HG02798 (cell line): ENCODE measurements around the gene MORN1.
A peak's percentile ranks its signal among the peaks of the same experiment; 100 is the strongest.

Experiments
- ATAC-seq: cut with Tn5 transposase; IDR thresholded peaks from one replicate; pipeline ENCODE4 v1.9.1; 2021; ENCODE audit warnings: mild to moderate bottlenecking; ENCODE audit not compliant: unreplicated experiment, poor library complexity

The MORN1 gene

DNA sequence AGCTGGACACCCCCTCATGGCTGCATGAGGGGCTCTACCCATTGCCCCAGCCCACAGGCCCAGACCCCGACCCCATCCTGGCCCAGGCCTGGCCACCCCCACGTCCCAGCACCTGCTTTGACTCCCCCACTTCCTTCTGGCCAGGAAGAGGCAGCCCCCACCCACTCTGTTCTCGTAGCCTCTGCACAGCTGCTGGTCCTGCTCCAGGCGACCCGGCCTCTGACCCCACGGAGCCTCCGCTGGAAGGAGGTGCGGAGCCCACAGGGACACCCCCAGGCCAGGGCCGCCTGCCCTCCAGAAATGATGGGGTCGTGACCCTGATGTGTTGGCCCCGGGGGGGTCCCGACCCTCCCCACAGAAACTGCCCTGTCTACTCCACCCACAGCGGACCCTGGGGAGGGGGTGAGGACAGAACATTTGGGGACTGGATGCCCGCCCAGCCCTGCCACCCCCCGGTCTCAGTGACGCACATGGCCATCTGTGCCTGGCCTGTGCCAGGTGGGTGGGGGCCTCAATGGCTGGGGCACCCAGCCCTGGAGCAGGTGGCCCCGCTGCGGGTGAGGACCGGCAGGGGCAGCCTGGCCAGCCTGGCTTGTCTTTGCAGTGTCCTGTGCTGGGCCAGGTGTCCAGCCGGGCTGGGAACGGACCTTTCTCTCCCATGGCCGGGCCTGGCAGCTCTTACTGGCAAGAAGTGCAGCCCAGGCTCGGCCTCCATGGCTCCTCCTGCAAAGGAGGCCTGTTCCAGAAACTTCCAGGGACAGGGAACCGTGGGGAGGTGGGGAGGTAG, 78.6 kb downstream of the MORN1 start:
- ATAC-seq, result no peak

DNA sequence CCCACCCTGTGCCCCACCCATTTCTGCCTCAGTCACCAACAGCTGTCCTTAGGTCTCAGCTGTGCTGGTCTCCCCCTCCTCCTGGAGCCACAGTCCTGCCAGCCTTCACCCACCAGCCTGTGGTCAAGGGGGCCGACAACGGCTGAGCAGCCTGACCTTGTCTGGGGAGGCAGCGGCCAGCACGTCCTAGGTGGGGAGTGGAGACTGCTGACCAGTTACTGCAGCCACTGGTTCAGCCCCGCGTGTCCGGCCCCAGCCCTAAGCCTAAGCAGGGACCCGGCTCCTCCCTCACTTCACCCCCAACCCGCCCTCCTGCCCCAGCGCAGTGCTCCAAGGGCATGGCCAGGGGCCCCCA, 79.2 kb downstream of the MORN1 start:
- no peak for ATAC-seq

DNA sequence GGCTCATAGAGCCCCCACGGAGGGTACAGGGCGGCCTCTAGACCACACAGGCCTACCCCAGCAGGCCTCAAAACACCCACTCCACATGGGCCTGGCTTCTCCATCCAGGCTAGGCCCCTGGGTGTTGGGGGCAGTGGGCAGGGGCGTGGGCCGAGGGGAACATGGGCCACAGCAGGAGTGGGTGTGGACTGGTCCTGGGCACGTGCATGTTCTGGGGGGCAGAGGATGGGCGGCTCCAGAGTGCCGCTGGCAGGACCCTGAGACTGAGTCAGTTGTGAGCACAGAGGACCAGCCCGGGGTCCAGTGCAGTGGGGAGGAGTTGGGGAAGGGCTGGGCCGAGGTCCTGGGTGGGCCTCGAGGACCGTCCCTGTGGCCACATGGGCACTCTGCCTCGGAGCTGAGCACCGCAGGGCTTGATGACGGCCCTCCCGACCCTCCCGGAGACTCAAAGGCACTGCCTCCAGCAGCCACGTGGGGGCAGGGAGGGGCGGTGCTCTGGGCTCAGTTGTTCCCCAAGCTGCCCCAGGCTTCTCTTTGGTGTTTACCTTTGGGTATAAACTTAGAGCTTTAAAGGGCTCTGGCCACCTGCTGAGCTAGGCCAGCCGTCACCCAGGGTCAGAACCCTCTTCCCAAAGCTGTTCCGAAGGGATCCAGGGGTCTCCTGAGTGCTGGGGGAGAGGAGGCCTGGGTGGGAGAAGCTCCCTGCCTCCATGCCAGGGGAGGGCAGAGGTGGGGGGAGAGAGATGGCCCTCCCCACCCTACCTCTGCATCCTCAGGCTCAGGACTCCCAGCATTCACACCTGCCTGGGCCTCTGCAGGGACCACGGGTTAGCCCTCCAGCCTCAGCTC, 79.9 kb downstream of the MORN1 start:
- ATAC-seq, result no peak

DNA sequence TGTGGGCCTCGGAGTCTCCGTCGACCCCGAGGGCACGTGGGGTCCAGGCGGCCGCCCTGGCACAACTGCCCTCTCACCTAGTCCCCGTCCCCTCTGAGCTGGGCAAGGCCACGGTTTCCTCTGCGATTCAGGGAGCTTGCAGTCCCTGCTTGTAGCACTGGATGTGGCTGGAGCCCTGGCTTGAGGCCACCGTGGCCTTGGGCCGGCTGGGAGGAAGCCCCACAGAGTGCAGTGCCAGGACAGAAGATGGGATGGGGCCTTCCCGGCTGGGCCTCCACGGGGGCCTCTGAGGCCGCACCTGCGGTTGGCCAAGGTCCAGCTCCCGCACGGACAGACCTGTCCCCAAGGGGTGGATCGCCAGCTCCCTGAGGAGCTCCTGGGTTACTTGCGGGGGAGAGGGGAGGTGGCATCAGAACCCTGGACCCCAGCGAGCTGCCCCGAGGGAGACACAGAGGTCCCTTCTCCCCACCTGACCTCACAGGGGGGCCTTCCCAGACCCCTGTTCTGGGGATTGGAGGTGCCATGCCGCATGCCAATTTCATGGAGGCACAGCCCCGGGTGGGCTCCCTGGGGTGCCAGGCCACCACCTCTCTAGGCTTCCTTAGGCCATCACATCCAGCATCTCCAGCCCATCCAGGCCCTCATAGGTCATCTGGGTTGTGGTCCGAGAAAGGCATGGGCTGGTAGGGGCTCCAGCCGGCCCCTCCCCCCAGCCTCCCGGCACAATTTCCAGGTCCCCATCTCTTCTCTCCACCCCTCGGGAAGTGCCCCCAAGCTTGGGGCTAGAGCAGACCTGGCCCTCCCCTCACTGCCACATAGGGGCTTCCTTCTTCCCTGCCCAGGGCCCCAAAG, 80.8 kb downstream of the MORN1 start:
- ATAC-seq, result no peak

DNA sequence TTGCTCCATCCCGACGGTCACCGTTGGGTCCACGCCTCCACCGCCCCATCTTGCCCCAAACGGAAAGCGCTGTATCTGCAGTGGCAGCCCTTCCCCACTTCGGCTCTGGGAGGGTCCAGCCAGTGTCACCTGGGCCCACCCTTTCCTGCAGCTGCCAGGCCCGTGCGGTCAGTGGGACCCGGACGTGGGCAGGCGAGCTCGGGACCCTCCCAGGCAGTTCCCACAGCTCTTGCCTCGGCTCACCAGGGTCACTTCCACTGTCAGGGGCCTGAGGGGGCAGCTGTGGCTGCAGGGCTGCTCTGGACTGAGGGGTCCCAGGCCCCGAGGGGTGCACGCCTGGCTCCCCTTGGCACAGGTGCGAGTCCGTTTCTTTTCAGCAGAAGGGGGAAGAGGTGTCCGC, 82.5 kb downstream of the MORN1 start:
- no peak for ATAC-seq

DNA sequence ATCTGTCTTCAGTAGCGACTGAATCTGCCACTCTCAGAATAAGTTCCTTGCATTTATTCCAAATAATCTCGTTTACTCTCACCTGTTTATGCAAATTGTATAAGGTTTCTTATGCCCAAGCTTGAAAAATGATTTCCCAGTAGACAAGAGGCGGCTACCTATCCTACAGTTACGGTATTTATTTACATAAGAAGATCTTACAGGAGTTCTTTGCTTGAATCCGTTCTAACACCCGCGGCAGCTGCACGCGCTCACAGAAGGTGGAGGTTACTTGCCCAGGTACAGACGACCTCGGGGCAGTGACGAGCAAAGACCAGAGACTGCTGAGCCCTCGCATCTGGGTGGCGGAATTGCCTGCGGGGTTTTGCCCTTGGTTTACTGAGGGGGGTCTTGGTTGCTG, 83.4 kb downstream of the MORN1 start:
- no peak for ATAC-seq

DNA sequence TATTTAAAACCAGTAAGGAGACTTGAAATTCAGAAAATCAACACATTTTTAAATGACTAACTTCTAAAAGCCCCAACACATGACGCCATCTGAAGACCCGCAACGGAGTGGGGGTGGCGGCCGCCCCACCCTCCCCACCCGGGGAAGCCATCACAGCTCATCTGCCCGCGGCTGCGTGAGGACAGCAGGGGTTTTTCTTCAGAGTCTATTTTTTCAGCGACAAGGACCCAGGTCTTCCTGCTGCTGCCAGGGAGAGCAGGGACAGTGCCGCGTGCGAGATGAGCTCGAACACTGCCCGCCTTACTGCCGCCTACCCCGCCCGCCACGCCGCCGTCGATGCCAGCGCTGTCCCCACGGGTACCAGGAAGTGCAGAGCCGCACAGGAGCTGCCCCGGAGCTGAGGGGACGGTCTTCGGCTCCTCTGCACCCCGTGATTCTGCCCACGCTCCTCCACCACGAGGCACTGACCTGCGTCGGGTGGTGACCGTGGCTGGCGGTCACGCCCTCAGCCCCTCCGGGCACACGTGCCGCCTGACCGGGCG, 84.2 kb downstream of the MORN1 start:
- no peak for ATAC-seq

DNA sequence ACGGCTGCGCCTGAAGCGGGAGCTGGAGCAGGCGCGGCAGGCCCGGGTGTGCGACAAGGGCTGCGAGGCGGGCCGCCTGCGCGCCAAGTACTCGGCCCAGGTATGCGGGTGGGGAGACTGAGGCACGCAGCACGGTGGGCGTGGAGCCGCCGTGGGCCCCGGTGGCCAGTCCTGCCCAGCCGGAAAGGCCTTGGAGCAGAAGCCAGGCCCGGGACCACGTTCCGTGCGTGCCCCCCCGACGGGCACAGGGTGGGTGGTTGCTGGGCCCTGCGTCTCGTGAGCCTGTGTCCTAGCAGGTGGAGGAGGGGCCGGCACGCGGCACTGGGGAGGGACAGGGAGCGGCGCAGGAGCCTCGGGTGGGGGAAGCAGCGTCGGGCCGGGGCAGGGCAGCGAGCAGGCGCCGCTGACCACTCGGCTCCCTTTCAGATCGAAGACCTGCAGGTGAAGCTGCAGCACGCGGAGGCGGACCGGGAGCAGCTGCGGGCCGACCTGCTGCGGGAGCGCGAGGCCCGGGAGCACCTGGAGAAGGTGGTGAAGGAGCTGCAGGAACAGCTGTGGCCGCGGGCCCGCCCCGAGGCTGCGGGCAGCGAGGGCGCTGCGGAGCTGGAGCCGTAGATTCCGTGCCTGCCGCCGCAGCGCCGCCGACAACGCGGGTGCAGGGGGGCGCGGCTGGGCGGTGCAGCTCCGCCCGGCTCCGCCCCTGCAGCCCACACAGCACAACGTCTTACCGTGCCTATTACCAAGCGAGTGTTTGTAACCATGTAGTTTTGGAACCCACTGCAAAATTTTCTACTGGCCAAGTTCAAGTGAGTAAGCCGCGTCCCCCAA, 85.0 kb downstream of the MORN1 start:
- no peak for ATAC-seq

DNA sequence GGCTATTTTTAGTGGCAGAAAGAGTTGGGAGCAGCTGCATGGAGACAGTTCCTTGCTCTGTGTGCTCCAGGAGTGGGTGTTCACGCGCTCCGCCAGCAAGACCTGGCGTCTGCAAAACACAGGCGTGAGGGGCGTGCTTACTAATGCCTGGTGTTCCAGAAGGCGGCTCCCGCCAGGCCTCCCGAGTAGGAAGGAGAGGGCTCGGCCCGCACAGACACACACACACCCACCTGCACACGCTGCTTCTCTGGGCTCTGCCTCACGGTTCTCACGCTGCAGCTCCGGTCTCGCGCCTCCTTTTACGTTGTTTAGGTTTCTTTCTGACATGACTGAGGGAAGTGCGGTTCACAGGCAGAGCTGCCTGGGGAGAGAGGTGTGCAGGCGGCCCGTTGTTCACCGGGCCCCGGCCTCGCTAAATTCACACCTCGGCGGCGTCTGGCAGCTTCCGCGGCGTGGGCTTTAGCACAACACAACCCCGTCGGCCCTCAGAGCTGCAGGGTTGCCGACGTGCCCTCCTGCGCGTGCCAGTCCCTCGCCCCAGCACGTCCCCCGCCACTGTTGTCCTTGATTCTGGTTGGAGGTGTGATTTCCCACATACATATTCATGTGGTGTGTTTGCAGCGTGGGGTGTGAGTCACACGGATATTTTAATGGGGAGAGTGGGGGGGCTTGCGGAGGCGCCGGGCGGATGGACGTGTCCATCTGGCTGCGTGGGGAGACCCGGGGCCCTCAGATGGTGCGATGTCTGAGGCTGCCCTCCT, 86.3 kb downstream of the MORN1 start:
- ATAC-seq, result no peak

DNA sequence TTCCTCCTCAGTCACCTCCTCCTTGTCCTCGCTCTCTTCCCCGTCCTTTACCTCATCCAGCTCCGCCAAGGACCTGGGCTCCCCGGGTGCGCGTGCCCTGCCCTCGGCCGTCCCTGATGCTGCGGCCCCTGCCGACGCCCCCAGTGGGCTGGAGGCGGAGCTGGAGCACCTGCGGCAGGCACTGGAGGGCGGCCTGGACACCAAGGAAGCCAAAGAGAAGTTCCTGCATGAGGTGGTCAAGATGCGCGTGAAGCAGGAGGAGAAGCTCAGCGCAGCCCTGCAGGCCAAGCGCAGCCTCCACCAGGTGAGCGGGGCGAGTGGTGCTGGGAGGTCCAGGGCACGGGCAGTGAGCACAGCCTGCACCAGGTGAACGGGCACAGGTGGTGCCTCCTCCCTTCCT, 87.1 kb downstream of the MORN1 start:
- ATAC-seq, result no peak

DNA sequence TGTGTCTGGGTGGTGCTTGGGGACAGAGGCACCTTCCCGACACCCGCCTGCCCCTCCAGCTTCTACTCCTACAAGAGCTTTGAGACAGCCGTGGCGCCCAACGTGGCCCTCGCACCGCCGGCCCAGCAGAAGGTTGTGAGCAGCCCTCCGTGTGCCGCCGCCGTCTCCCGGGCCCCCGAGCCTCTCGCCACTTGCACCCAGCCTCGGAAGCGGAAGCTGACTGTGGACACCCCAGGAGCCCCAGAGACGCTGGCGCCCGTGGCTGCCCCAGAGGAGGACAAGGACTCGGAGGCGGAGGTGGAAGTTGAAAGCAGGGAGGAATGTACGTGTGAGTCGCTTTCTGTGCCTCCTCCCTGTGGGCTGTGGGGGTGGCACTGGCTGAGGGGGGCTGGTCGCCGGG, 87.6 kb downstream of the MORN1 start:
- no peak for ATAC-seq

DNA sequence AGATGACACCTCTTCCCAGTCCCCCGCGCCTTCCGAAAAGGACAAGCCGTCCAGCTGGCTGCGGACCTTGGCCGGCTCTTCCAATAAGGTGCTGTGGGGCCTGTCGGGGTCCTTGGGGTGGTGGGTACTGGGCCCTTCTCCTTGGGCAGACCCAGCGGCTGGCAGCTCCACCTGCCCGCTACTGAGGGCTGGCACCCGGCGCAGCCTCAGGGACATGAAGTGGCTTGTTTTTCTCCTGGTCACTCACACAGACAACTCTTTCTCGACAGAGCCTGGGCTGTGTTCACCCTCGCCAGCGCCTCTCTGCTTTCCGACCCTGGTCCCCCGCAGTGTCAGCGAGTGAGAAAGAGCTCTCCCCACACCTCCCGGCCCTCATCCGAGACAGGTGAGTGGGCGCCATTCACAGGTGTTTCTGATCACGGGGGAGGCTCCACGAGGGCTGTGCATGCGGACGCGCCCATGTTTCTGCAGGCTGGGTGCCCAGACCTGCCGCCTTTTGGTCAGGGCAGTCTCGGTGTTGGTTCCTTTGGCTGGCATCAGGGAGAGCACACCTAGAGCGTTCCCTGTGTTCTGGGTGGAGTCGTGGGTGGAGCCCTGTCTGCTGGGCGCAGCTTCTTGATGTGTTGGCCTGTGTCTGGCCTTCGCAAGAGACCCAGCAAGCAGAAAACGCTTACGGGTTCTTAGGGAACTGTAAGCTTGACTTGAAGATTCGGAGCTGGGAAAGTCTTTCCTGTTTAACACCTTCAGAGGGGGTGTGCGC, 88.2 kb downstream of the MORN1 start:
- ATAC-seq, result no peak

DNA sequence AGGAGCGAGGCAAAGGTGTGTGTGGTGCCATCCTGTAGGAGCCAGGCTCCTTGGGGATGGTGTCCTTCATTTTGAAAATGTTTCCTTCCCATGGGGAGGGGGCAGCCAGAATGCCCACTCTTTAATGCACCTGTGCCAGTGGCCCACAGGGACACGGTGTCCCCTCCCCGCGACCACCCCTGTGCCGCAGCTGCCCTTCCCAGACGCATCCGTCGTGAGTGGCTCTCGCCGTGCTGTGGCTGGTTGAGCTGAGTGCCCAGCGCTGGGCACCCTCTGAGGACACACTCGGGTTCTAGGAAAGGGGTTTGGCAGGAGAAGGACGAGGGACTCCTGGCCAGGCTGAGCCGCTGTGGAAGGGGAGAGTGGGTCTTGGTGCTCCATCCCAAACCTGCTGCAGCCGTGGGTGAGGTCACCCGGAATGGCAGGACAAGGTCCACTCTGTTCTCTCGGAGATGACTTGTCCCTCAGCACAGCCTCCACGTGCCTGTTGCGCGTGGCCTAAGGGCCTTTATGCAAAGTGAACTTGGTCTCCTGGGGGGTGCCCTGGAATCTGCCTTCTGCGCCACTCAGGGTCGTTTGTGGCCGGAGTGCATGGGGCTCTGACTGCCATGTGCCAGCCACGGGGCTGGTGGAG, 88.9 kb downstream of the MORN1 start:
- no peak for ATAC-seq

DNA sequence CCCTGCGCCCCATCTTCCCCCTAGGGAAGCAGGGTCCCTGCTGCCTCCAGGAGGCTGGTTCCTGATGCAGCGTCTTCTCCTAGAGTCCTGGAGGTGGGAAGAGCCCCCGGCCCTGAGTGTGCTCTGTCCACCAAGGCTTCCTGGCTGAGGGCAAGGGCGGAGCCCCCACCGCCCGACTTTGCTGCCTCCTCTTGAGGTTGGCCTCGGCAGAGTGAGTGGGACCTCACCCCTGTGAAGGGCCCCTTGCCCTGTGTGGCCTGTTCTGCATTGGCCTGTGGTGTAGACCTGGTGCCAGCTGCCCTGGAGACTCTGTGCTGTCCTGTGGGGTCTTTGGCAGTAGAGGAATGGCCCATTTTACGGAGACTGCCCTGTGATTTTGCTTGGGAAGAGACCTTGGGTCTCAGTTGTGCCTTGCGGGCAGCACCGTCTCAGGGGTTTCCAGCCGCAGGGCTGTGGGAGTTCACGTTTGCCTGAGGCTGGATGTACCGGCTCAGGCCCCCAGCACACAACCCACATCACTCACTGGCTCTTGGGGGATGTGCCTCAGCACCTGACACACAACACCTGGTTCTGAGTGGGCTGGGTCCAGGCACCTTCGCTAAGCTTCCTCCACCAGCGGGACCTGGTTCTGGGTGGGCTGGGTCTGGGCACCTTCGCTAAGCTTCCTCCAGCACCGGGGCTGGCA, 89.6 kb downstream of the MORN1 start:
- no peak for ATAC-seq

DNA sequence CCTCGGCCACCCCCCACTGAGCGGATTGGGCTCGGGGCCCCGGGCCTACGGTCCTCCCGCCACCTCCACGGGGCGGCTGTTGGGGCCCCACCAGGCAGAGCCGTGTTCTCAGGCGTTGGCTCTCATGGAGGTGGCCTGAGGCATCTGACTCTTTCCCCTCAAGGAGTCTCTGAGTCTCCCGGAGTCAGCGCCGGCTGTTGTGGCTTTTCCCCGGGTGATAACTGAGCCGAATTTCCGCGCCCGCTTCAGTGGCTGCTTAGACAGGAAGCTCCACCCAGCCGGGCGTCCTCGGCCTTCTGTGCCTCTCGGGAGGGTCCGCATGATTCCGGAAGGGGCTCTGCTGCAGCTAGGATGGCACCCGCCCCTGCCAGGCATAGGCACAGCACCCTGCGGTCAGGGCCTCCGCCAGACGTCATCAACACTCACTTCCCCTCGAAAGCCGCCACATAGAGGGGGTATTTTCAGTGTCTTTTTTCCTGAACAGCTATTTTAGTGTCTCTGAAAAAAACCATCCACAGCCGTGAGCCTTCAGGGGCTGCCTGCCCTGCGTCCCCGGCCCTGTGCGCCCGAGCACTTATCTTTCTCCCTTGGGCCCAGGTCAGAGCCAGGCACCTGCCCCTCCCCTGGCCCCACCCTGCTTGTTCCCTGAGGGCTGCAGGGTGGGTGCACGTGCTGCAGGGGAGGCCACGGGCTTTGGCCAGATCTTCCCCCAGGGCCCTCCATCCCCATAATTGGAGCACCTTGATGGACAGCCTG, 90.3 kb downstream of the MORN1 start:
- peak; percentile 50 for ATAC-seq

DNA sequence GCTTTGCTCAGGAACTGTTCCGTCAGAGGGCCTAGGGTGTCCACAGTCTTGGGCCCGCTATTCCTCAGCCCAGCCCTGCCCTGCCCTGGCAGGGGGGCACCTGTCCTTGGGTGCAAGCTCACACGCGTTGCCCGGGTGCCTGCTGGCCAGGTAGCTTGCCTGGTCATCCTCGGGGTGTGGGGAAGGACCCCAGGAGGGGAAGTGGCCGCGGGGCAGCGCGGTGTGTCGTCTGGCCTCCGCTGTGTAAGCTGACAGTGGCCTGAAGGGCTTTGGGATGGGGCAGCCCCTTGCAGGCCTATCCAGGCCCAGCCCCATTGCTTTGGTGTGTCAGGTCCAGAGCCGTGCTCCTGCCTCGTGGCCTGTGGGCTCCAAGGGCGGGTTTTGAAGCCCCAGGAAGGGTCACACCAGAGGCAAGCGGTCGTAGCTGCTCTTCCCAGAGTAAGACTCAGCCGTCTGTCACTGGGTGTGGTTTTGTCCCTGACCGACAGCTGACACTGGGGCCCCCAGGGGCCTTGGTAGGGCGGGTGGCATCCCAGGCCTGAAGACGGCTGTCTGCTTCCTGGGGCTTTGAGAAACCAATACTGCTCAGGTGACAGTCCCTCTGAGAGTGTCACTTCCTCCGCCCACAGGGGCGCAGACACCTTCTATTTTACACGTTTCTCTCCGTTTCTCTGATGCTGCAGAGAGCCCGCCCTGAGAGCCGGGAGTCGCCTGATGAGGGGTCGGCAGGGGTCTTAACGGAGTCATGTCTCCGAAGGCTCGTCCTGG, 91.2 kb downstream of the MORN1 start:
- ATAC-seq, result peak; percentile 83
